Astrocyte of the hippocampus (primary cell): Measurements from ENCODE around the gene PAK5.

Source experiments
- DNase-seq: peaks from one replicate; pipeline ENCODE4 v3.0.0; 2011; ENCODE audit warnings: low read depth, low spot score

The PAK5 gene

GRCh38 chr20:9616833-9617461, 221.9 kb downstream of the PAK5 start:
- peak; percentile 80 for DNase-seq

- no peak for DNase-seq
Measured at GRCh38 chr20:9616455-9616805, 222.4 kb downstream of the PAK5 start.

DNA sequence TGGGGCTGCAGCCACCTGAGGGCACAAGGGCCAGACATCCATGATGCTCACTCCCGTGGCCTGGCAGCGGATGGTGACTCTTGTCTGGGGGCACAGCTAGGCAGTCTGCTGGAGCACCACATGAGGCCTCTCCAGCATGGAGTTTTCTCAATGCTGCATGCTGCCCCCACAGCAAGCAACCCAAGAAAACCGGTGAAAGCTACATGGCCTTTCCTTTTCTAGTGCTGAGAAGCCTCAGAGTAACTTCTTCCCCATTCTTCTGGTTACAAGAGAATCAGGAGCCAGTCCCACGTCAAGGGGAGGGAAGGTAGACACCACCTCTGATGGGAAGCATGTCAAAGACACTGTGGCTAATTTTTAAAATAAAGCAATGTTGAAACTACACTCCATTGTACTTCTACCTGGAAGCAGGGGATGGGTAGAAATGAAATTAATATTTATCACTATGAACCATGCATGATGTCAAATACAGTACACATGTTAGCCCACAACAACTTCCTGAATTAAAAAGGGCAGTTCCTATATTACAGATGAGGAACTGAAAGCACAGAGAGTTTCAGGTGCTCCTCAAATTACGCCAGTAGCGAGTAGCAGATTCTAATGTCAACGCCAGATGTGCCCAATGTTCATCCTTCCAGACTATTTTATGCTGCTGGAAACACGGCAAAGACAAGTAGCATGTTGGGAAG, 223.0 kb downstream of the PAK5 start:
- DNase-seq, result no peak

GRCh38 chr20:9615118-9615517, 223.8 kb downstream of the PAK5 start:
- no peak for DNase-seq

GRCh38 chr20:9613871-9614270, 225.0 kb downstream of the PAK5 start:
- DNase-seq, result no peak

- no peak for DNase-seq
Measured at GRCh38 chr20:9611921-9612320, 227.0 kb downstream of the PAK5 start.

GRCh38 chr20:9610665-9611064, 228.2 kb downstream of the PAK5 start:
- no peak for DNase-seq

- DNase-seq, result peak; percentile 78
Measured at GRCh38 chr20:9609887-9610502, 228.9 kb downstream of the PAK5 start.

GRCh38 chr20:9608639-9609340, 230.1 kb downstream of the PAK5 start:
- DNase-seq, result no peak

- no peak for DNase-seq
Measured at GRCh38 chr20:9602847-9603183, 236.1 kb downstream of the PAK5 start.

GRCh38 chr20:9600562-9600961, 238.3 kb downstream of the PAK5 start:
- no peak for DNase-seq

DNA sequence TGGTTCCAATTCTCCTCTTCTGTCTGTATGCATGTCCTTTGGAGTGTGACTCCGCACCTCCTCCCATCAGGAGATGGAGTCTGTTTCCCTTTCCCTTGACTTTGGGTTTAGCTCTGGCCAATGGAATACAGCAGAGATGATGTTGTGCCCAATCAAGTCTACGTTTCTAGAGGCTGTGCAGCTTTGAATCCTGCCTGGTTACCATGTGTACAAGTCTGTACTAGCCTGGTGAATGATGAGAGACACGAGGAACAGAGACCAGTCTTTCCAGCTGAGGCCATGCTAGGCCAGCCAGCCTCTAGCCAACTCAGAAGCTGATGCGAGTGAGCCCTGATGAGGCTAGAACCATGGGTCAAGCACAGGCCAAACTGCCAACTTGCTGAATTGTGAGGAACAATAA, 241.3 kb downstream of the PAK5 start:
- DNase-seq, result no peak

DNA sequence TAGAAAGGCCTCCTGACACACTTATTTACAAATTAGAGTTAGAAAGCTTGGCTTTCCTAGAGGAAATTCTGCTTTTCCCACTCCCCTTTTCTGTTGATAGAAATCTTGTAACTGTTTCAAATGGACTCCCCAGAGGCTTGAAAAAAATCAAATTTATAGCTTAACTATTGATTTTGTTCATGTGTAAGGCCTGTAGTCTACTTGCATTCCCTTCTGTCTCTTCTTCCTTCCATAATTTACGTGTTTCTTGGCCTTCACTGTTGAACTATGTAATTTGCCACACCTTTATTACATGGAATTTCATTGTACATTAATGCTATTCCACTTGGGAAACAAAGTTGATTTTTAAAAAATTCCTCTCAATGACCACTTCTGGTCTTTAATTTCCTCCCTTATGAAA, 243.1 kb downstream of the PAK5 start:
- DNase-seq, result no peak

DNA sequence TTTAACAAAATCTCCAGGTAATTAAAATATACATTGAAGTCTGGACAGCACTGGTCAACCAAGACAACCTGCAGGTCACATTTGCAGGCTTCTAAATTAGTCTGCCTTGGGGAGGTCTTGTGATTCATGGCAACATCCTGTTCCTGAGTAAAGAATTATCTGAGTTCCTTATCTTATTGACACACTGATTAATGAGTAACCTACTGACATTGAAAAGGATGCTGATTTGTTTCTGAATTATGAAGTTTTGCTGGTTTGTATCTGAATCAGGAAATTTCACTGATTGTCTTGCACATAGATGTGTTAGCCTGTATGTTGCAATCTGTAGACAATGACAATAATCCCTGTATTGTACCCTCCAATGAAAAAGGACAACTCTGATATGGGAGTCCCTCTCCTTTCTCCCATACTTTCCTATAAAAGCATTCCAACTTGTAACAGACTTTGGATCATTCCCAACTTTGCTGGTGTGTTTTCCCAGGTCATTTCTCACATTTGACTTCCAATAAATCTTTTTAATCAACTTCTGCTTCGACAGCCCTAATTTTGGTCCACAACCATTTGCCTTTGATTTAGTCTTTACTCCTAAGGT, 244.5 kb downstream of the PAK5 start:
- no peak for DNase-seq

GRCh38 chr20:9592419-9592818, 246.5 kb downstream of the PAK5 start:
- no peak for DNase-seq

GRCh38 chr20:9591080-9591479, 247.8 kb downstream of the PAK5 start:
- DNase-seq, result no peak

DNA sequence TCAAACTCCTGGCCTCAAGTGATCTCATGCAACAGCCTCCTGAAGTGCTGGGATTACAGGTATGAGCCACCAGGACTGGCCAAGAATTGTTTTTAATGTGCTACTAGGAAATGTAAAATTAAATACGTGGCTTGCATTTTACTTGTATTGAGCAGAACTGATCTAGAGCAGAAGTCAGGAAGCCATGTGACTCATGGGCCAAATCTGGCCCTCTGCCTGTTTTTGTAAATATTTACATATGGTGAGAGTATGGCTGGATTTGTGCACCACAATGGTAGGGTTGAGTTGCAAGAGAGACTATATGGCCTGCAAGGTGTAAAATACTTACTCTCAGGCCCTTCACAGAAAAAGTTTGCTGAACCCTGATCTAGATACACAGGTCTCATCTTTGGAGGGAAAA, 248.7 kb downstream of the PAK5 start:
- DNase-seq, result no peak

- DNase-seq, result no peak
Measured at GRCh38 chr20:9588706-9589105, 250.2 kb downstream of the PAK5 start.

- DNase-seq, result no peak
Measured at GRCh38 chr20:9583151-9583550, 255.7 kb downstream of the PAK5 start.

GRCh38 chr20:9582137-9582536, 256.7 kb downstream of the PAK5 start:
- no peak for DNase-seq

GRCh38 chr20:9581509-9581908, 257.4 kb downstream of the PAK5 start:
- no peak for DNase-seq

- no peak for DNase-seq
Measured at GRCh38 chr20:9578594-9578993, 260.3 kb downstream of the PAK5 start.
